OCI-LY7 (cell line): ENCODE data around the gene ARL6IP5. TPM values are rescaled to one million over a fixed set of nuclear protein-coding genes. Genes with fewer than 3 reads are reported as not detected.

Experiments used
- Bru-seq: library from RNA; stranded (reverse); fragments of 400-500 nt; gene quantifications from one replicate; lab custom pipeline; 2021; lab: Mats Ljungman, UMichigan
- BruChase-seq, 2 experiments: library from RNA; stranded (reverse); fragments of 400-500 nt; gene quantifications; one replicate each; lab custom pipeline; 2021; lab: Mats Ljungman, UMichigan
- BruUV-seq: library from RNA; stranded (reverse); fragments of 400-500 nt; replicated peaks from 2 replicates; lab custom pipeline; 2021; lab: Mats Ljungman, UMichigan
- CTCF ChIA-PET: fragments of 300-600 bp; sonication (Branson Sonifier 250); formaldehyde crosslinking; loops from one replicate; lab custom pipeline; 2022; ENCODE audit warnings: antibody characterized with exemption; ENCODE audit not compliant: unreplicated experiment; lab: Charles Lee
- POLR2A ChIA-PET: fragments of 300-600 bp; sonication (Branson Sonifier 250); formaldehyde crosslinking; loops from one replicate; lab custom pipeline; 2022; ENCODE audit warnings: antibody characterized with exemption; lab: Charles Lee
- DNase-seq: peaks from one replicate; pipeline ENCODE4 v3.0.0-alpha.2; 2015; ENCODE audit warnings: low spot score
- H2AFZ ChIP-seq: fragments of 200-600 bp; sonication (generic), shearing (Covaris generic); 2 replicates; pipeline ENCODE4 v1.6.1; 2014; ENCODE audit warnings: mild to moderate bottlenecking, antibody characterized with exemption, low read length, moderate library complexity
- H3K27ac ChIP-seq: fragments of 200-600 bp; sonication (generic); 2 replicates; pipeline ENCODE4 v1.5.1; 2014; ENCODE audit warnings: mixed run types, low read depth, mild to moderate bottlenecking, moderate library complexity, low read length, inconsistent platforms; ENCODE audit not compliant: poor library complexity, severe bottlenecking
- H3K36me3 ChIP-seq: fragments of 200-600 bp; sonication (generic); 2 replicates; pipeline ENCODE4 v1.6.1; 2014; ENCODE audit warnings: mild to moderate bottlenecking, antibody characterized with exemption, low read length, moderate library complexity, mixed read lengths; ENCODE audit not compliant: insufficient read depth
- H3K4me1 ChIP-seq: fragments of 200-600 bp; sonication (generic); 2 replicates; pipeline ENCODE4 v1.5.1; 2014; ENCODE audit warnings: mild to moderate bottlenecking, low read length; ENCODE audit not compliant: insufficient read depth, poor library complexity, severe bottlenecking
- H3K4me2 ChIP-seq: fragments of 200-600 bp; sonication (generic); 2 replicates; pipeline ENCODE4 v1.6.1; 2014; ENCODE audit warnings: mild to moderate bottlenecking, low read length
- H3K4me3 ChIP-seq: fragments of 200-600 bp; sonication (generic); 2 replicates; pipeline ENCODE4 v1.5.1; 2014; ENCODE audit warnings: mild to moderate bottlenecking, low read depth, low read length; ENCODE audit not compliant: poor library complexity, severe bottlenecking
- H3K79me2 ChIP-seq: fragments of 200-600 bp; sonication (generic); 2 replicates; pipeline ENCODE4 v1.6.1; 2016; ENCODE audit warnings: low read depth, mild to moderate bottlenecking, low read length, moderate library complexity, mixed read lengths; ENCODE audit not compliant: insufficient read depth
- H3K9me2 ChIP-seq: fragments of 200-600 bp; sonication (generic); 2 replicates; pipeline ENCODE4 v1.6.1; 2016; ENCODE audit warnings: mild to moderate bottlenecking, low read length, mixed read lengths; ENCODE audit not compliant: insufficient read depth
- H3K9me3 ChIP-seq: fragments of 200-600 bp; sonication (generic); 2 replicates; pipeline ENCODE4 v1.6.1; 2014; ENCODE audit warnings: mild to moderate bottlenecking, mixed run types, low read length, mixed read lengths
- H4K20me1 ChIP-seq: fragments of 200-600 bp; sonication (generic); 2 replicates; pipeline ENCODE4 v1.6.1; 2014; ENCODE audit warnings: mild to moderate bottlenecking, antibody characterized with exemption, low read length, moderate library complexity, mixed read lengths; ENCODE audit not compliant: insufficient read depth
- CTCF ChIP-seq: fragments of 200-600 bp; sonication (generic); conservative IDR thresholded peaks from 2 replicates; pipeline ENCODE4 v1.5.1; 2014; ENCODE audit warnings: mild to moderate bottlenecking, antibody characterized with exemption, low read length, moderate library complexity, mixed read lengths
- EZH2phosphoT487 ChIP-seq: fragments of 200-600 bp; sonication (generic); IDR thresholded peaks from 2 replicates; pipeline ENCODE4 v1.6.1; 2018; ENCODE audit warnings: low read depth, borderline replicate concordance, mild to moderate bottlenecking, mixed run types, antibody characterized with exemption, low read length, moderate library complexity, mixed read lengths
- intact Hi-C: fragments of 100-400 bp; cut with micrococcal nuclease; formaldehyde crosslinking; loops from one replicate; pipeline ENCODE4 v1.10.0; 2022; ENCODE audit not compliant: unreplicated experiment
- long read RNA-seq: library from polyadenylated mRNA; stranded (forward); transcript quantifications from one replicate; pipeline ENCODE4 v2.0.0, GENCODE V29; 2022
- total RNA-seq, 2 experiments: library from RNA; depleted of rRNA in 1 of 2; stranded (reverse); fragments of >200 nt in 1 of 2; shearing (Covaris generic) in 1 of 2; gene quantifications; 2 replicates each; pipeline ENCODE4 v1.2.3, GENCODE V29; 2014 to 2022

ARL6IP5 gene
- total RNA-seq (2014; rRNA removed; shearing (Covaris generic)) (18.5 and 28.9 TPM in 2 replicates), total RNA-seq (2022) (25.9 and 26.7 TPM in 2 replicates), Bru-seq, nascent RNA (percentile 66 among the genes with signal in this experiment), BruChase-seq, experiment 1, labeled RNA remaining after a 6-hour chase (percentile 71 among the genes with signal in this experiment), BruChase-seq, experiment 2, labeled RNA remaining after a 2-hour chase (percentile 70 among the genes with signal in this experiment)
- long read RNA-seq, transcript ARL6IP5-201 (3 exons, 2,101 nt) = major isoform, 207 of 216 reads
- long read RNA-seq, partial matches to known transcripts = 3 of 216 reads
- long read RNA-seq, other reads (novel, unspliced or antisense) = 4 of 216 reads

GRCh38 chr3:69084326-69085167 lies at the start of gene ARL6IP5:
TSS of gene ARL6IP5 (plus strand) at chr3:69084937. CDS start at chr3:69085048, 111 bp downstream.
- TF ChIP-seq CTCF (no peak), EZH2phosphoT487 (no peak)
- no peaks in the 10 kb centered on the region for H3K9me3 ChIP-seq
- no peaks in the 10 kb centered on the region; the same call in 1 of the 2 replicates for H4K20me1 ChIP-seq
- H3K9me2 ChIP-seq = no peaks in the 10 kb centered on the region
- H3K4me2 ChIP-seq = peak within 1 kb of the TSS; percentile 85
- H3K4me1 ChIP-seq = peaks cover 71% of the 10 kb centered on the region
- ChIA-PET POLR2A (interaction anchor here (0.8 to 7.5 kb wide), 7 partner anchors 9 to 40 kb away, joined by 3 to 49 read pairs (median 3); partner anchors contain the start of gene TMF1), CTCF (no interaction called here)
- BruUV-seq = no TSS peak
- DNase-seq = peak; percentile 94
- H2AFZ ChIP-seq = peak within 1 kb of the TSS; percentile 63
- peaks cover 26% of the 10 kb centered on the region for H3K79me2 ChIP-seq
- H3K27ac ChIP-seq = peak within 1 kb of the TSS; percentile 77
- intact Hi-C loops = loop anchor here (2.0 kb wide), 1 partner anchor 72 kb away; the partner anchor contains the start of gene EOGT
- no peaks in the 10 kb centered on the region for H3K36me3 ChIP-seq
- peak within 1 kb of the TSS; percentile 86 for H3K4me3 ChIP-seq

DNA sequence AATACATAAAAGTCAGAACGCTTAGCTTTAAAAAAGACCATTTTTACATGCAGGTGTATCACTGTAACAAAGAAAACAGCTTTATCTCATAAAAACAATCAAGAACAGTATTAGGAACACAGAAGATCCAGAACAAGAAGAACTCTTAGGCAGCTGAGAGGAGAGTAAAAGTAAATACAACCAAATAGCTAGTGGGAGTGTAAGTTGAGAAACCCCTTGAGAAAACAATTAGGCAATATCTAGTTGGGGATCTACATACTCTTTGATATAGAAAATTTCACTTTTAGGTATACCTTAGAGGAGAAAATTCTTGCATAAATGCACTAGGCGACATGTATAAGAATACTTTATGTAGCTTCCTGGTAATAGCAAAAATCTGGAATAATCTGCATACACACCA lies 40.1 kb upstream of the ARL6IP5 start:
- CTCF ChIA-PET = no interaction called here
- Histone ChIP-seq H4K20me1 (peaks cover 3% of the 10 kb centered on the region; the same call in 1 of the 2 replicates), H3K27ac (no peak overlapping the region), H3K4me1 (no peaks in the 10 kb centered on the region), H3K9me2 (no peaks in the 10 kb centered on the region), H3K9me3 (no peaks in the 10 kb centered on the region), H3K79me2 (peaks cover 16% of the 10 kb centered on the region), H3K4me2 (no peak overlapping the region), H3K4me3 (no peak overlapping the region), H3K36me3 (peaks cover 87% of the 10 kb centered on the region), H2AFZ (no peak overlapping the region)
- intact Hi-C loops = no loop called here
- no TSS peak for BruUV-seq
- POLR2A ChIA-PET = interaction anchor here (0.7 to 1.6 kb wide), 6 partner anchors 9 to 1523 kb away, joined by 3 to 6 read pairs (median 3); partner anchors contain the start of gene ARL6IP5
- no peak for DNase-seq
- TF ChIP-seq CTCF = no peak
- no peak for TF ChIP-seq EZH2phosphoT487
